ENCODE results near the gene RWDD3. TPM values are rescaled to one million over a fixed set of nuclear protein-coding genes. Genes with fewer than 3 reads are reported as not detected.

RWDD3 gene
- total and polyA plus RNA-seq, 10 of the 15 experiments (the other 5 are each of a cell fraction or from before 2014, with no cell fraction given) = 9.8 to 42.9 (median 21.4) TPM

- no peak for TF ChIP-seq RELB (IDR thresholded peaks at IDR 0.05; ENCODE audit: low read depth)
- TF ChIP-seq STAT1 (conservative IDR thresholded peaks at IDR 0.05) = no peak
- no peak for TF ChIP-seq MEF2A (IDR thresholded peaks at IDR 0.05; ENCODE audit: insufficient read depth, low read depth, low read length)
- TF ChIP-seq HDAC2 (IDR thresholded peaks at IDR 0.05) = no peak
- TF ChIP-seq CBX5 (IDR thresholded peaks at IDR 0.05; ENCODE audit: low read depth) = no peak
Measured at GRCh38 chr1:95276429-95276828, 42.4 kb downstream of the RWDD3 start (continued).

GRCh38 chr1:95278173-95279006, 44.4 kb downstream of the RWDD3 start:
- Histone ChIP-seq H3K27me3 (replicated peaks in 1 of 2; ENCODE audit: control insufficient read depth in 2 of 2, insufficient read depth in 2 of 2, low read length in 1 of 2) (no peaks in the 10 kb centered on the region), H2AFZ (ENCODE audit: control insufficient read depth, low read depth, low read length) (no peak overlapping the region; the same call in 1 of the 2 replicates), H3K9me3 (replicated peaks; ENCODE audit: control insufficient read depth, insufficient read depth, low read length) (no peaks in the 10 kb centered on the region), H4K20me1 (ENCODE audit: control insufficient read depth, insufficient read depth) (no peaks in the 10 kb centered on the region), H3K4me3 (no peak overlapping the region), H3K79me2 (ENCODE audit: control insufficient read depth, insufficient read depth, low read length) (no peaks in the 10 kb centered on the region), H3K36me3 (ENCODE audit: control insufficient read depth in 2 of 2, insufficient read depth in 2 of 2, low read length in 1 of 2) (no peaks in the 10 kb centered on the region), H3K27ac (ENCODE audit: control insufficient read depth, insufficient read depth) (no peak overlapping the region), H3K4me1 (ENCODE audit: control insufficient read depth, insufficient read depth, low read length) (no peaks in the 10 kb centered on the region), H3K4me2 (ENCODE audit: control insufficient read depth, insufficient read depth) (no peak overlapping the region), H3K9ac (ENCODE audit: control insufficient read depth, insufficient read depth, low read length) (no peak overlapping the region)
- BruUV-seq (replicated peaks) = no TSS peak
- SMC1A ChIA-PET (ENCODE audit: uncharacterized antibody, unreplicated experiment) = no interaction called here
- 2% methylated on average over 4 of the region's 4 CpGs for WGBS (ENCODE audit: insufficient coverage, insufficient replicate concordance, low lambda C conversion rate, missing lambda C conversion rate)
- POLR2A ChIA-PET = no interaction called here
- in situ Hi-C loops (cut with MboI) = no loop called here
- FAIRE-seq = no peak
- RAD21 ChIA-PET (ENCODE audit: unreplicated experiment) = interaction anchor here (1.6 kb wide), 1 partner anchor 45 kb away, joined by 3 read pairs; no protein-coding TSS in a partner anchor
- DNase-seq (ENCODE audit: low read depth, low spot score) = no peak
- CTCF ChIA-PET = no interaction called here
- intact Hi-C loops (cut with micrococcal nuclease; ENCODE audit: unreplicated experiment) = no loop called here
- ATAC-seq = peak; percentile 74
- TF ChIP-seq FOXM1 (IDR thresholded peaks at IDR 0.05; ENCODE audit: low read depth, low read length) (no peak), SRF (IDR thresholded peaks at IDR 0.05; ENCODE audit: low read depth in 2 of 2, low read length in 2 of 2) (peak; percentile 72 to 86), PAX8 (IDR thresholded peaks at IDR 0.05) (no peak), PKNOX1 (IDR thresholded peaks at IDR 0.05) (no peak), MEF2A (IDR thresholded peaks at IDR 0.05; ENCODE audit: insufficient read depth, low read depth, low read length) (no peak), POU2F2 (IDR thresholded peaks at IDR 0.05; ENCODE audit: borderline replicate concordance, low read depth, low read length) (0 out of 3 replicates have a peak, but pooled peaks have one; percentile 36), EZH2 (IDR thresholded peaks at IDR 0.05; ENCODE audit: borderline replicate concordance, control insufficient read depth, low read depth, low read length) (no peak), PAX5 (IDR thresholded peaks at IDR 0.05; ENCODE audit: borderline replicate concordance, low read depth, low read length) (no peak), ZBTB11 (CRISPR knock-in tag; IDR thresholded peaks at IDR 0.05) (no peak), ELK1 (IDR thresholded peaks at IDR 0.05; ENCODE audit: low read depth, low read length) (peak; percentile 48; the same call in 1 of the 2 replicates)
